OCI-LY7 (cell line): ENCODE data around the gene TOM1L2. TPM values are rescaled to one million over a fixed set of nuclear protein-coding genes. Genes with fewer than 3 reads are reported as not detected.

Source experiments
- BruUV-seq: library from RNA; stranded (reverse); fragments of 400-500 nt; replicated peaks from 2 replicates; lab custom pipeline; 2021; lab: Mats Ljungman, UMichigan
- CTCF ChIA-PET: fragments of 300-600 bp; sonication (Branson Sonifier 250); formaldehyde crosslinking; loops from one replicate; lab custom pipeline; 2022; ENCODE audit warnings: antibody characterized with exemption; ENCODE audit not compliant: unreplicated experiment; lab: Charles Lee
- POLR2A ChIA-PET: fragments of 300-600 bp; sonication (Branson Sonifier 250); formaldehyde crosslinking; loops from one replicate; lab custom pipeline; 2022; ENCODE audit warnings: antibody characterized with exemption; lab: Charles Lee
- DNase-seq: peaks from one replicate; pipeline ENCODE4 v3.0.0-alpha.2; 2015; ENCODE audit warnings: low spot score
- H2AFZ ChIP-seq: fragments of 200-600 bp; sonication (generic), shearing (Covaris generic); 2 replicates; pipeline ENCODE4 v1.6.1; 2014; ENCODE audit warnings: mild to moderate bottlenecking, antibody characterized with exemption, low read length, moderate library complexity
- H3K27ac ChIP-seq: fragments of 200-600 bp; sonication (generic); 2 replicates; pipeline ENCODE4 v1.5.1; 2014; ENCODE audit warnings: mixed run types, low read depth, mild to moderate bottlenecking, moderate library complexity, low read length, inconsistent platforms; ENCODE audit not compliant: poor library complexity, severe bottlenecking
- H3K36me3 ChIP-seq: fragments of 200-600 bp; sonication (generic); 2 replicates; pipeline ENCODE4 v1.6.1; 2014; ENCODE audit warnings: mild to moderate bottlenecking, antibody characterized with exemption, low read length, moderate library complexity, mixed read lengths; ENCODE audit not compliant: insufficient read depth
- H3K4me1 ChIP-seq: fragments of 200-600 bp; sonication (generic); 2 replicates; pipeline ENCODE4 v1.5.1; 2014; ENCODE audit warnings: mild to moderate bottlenecking, low read length; ENCODE audit not compliant: insufficient read depth, poor library complexity, severe bottlenecking
- H3K4me2 ChIP-seq: fragments of 200-600 bp; sonication (generic); 2 replicates; pipeline ENCODE4 v1.6.1; 2014; ENCODE audit warnings: mild to moderate bottlenecking, low read length
- H3K4me3 ChIP-seq: fragments of 200-600 bp; sonication (generic); 2 replicates; pipeline ENCODE4 v1.5.1; 2014; ENCODE audit warnings: mild to moderate bottlenecking, low read depth, low read length; ENCODE audit not compliant: poor library complexity, severe bottlenecking
- H3K79me2 ChIP-seq: fragments of 200-600 bp; sonication (generic); 2 replicates; pipeline ENCODE4 v1.6.1; 2016; ENCODE audit warnings: low read depth, mild to moderate bottlenecking, low read length, moderate library complexity, mixed read lengths; ENCODE audit not compliant: insufficient read depth
- H3K9me2 ChIP-seq: fragments of 200-600 bp; sonication (generic); 2 replicates; pipeline ENCODE4 v1.6.1; 2016; ENCODE audit warnings: mild to moderate bottlenecking, low read length, mixed read lengths; ENCODE audit not compliant: insufficient read depth
- H3K9me3 ChIP-seq: fragments of 200-600 bp; sonication (generic); 2 replicates; pipeline ENCODE4 v1.6.1; 2014; ENCODE audit warnings: mild to moderate bottlenecking, mixed run types, low read length, mixed read lengths
- H4K20me1 ChIP-seq: fragments of 200-600 bp; sonication (generic); 2 replicates; pipeline ENCODE4 v1.6.1; 2014; ENCODE audit warnings: mild to moderate bottlenecking, antibody characterized with exemption, low read length, moderate library complexity, mixed read lengths; ENCODE audit not compliant: insufficient read depth
- EZH2phosphoT487 ChIP-seq: fragments of 200-600 bp; sonication (generic); IDR thresholded peaks from 2 replicates; pipeline ENCODE4 v1.6.1; 2018; ENCODE audit warnings: low read depth, borderline replicate concordance, mild to moderate bottlenecking, mixed run types, antibody characterized with exemption, low read length, moderate library complexity, mixed read lengths
- intact Hi-C: fragments of 100-400 bp; cut with micrococcal nuclease; formaldehyde crosslinking; loops from one replicate; pipeline ENCODE4 v1.10.0; 2022; ENCODE audit not compliant: unreplicated experiment
- total RNA-seq, 2 experiments: library from RNA; depleted of rRNA in 1 of 2; stranded (reverse); fragments of >200 nt in 1 of 2; shearing (Covaris generic) in 1 of 2; gene quantifications; 2 replicates each; pipeline ENCODE4 v1.2.3, GENCODE V29; 2014 to 2022
- TF ChIP-seq, protein P1 (sequence below): fragments of 200-600 bp; sonication (generic); conservative IDR thresholded peaks from 2 replicates; pipeline ENCODE4 v1.5.1; 2014; ENCODE audit warnings: mild to moderate bottlenecking, antibody characterized with exemption, low read length, moderate library complexity, mixed read lengths

TOM1L2 gene
- total RNA-seq, 2 experiments from 2014 or later, result 4.9 to 14.3 TPM

DNA sequence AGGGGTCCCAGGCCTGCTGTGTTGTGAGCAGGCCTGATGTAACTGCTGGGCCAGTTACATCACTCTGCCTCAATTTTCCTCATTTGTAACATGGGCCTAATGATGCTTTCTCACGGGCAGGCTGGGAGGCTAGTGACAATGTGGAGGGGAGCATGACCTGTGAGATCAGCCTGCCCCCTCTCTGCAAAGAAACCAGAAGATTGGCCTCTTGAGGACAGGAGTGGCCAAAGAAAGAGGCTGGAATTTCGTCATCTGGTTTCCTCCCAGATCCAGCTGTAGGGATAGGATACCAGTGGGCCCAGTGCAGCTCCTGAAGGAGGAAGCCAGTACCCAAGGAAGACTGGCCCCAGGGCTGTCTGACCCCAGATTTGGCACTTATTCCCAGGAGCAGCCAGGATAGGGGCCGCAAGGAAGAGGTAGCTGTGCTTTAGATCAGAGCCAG is 134.8 kb downstream of the TOM1L2 start:
- peaks cover 73% of the 10 kb centered on the region for H3K4me1 ChIP-seq
- TF ChIP-seq EZH2phosphoT487, result no peak
- TF ChIP-seq, protein P1, sequence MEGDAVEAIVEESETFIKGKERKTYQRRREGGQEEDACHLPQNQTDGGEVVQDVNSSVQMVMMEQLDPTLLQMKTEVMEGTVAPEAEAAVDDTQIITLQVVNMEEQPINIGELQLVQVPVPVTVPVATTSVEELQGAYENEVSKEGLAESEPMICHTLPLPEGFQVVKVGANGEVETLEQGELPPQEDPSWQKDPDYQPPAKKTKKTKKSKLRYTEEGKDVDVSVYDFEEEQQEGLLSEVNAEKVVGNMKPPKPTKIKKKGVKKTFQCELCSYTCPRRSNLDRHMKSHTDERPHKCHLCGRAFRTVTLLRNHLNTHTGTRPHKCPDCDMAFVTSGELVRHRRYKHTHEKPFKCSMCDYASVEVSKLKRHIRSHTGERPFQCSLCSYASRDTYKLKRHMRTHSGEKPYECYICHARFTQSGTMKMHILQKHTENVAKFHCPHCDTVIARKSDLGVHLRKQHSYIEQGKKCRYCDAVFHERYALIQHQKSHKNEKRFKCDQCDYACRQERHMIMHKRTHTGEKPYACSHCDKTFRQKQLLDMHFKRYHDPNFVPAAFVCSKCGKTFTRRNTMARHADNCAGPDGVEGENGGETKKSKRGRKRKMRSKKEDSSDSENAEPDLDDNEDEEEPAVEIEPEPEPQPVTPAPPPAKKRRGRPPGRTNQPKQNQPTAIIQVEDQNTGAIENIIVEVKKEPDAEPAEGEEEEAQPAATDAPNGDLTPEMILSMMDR, result no peak
- no peaks in the 10 kb centered on the region for H4K20me1 ChIP-seq
- intact Hi-C loops, result loop anchor here (1.0 to 2.0 kb wide), 2 partner anchors 14 to 81 kb away; no protein-coding TSS in a partner anchor
- peak overlapping the region; percentile 93 for H3K4me2 ChIP-seq
- peak overlapping the region; percentile 88 for H3K27ac ChIP-seq
- H3K4me3 ChIP-seq, result peak overlapping the region; percentile 77
- BruUV-seq, result TSS peak; percentile 87
- no peak overlapping the region for H2AFZ ChIP-seq
- no peaks in the 10 kb centered on the region for H3K9me2 ChIP-seq
- peaks cover 34% of the 10 kb centered on the region for H3K79me2 ChIP-seq
- ChIA-PET POLR2A (interaction anchor here (0.5 to 2.5 kb wide), 5 partner anchors 8 to 84 kb away, joined by 4 to 10 read pairs (median 5); no protein-coding TSS in a partner anchor), CTCF (interaction anchor here (1.3 kb wide), 1 partner anchor 17 kb away, joined by 3 read pairs; no protein-coding TSS in a partner anchor)
- H3K36me3 ChIP-seq, result peaks cover 14% of the 10 kb centered on the region
- no peaks in the 10 kb centered on the region for H3K9me3 ChIP-seq
- DNase-seq, result peak; percentile 53

DNA sequence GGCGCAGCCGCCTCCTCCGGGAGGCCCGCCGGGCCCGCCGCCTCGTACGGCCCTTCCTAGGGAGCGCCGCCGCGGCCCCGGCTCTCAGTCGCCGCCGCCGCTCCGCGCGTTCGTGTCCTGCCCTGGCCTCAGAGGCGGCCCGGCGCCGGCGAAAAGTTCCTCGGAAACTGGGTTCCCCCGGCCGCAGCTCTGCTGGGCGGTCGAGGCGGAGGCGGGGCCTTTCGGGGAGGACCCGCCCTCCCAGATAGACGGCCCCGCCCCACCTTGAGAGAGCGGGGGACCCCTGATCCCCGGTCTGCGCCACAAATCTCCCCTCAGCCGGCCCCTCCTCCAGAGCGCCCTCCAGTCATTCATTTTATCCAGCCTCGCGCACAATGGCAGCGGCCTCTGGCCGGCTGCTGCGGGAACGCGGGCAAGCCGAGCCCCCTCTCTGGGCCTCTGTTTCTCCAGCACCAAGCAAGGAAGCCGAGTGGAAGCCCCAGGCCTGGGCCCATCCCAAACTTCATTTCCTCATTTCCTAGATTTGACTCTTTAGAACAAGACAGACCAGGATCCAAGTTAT is 135.3 kb downstream of the TOM1L2 start, which contains the start of gene SREBF1:
Gene SREBF1 (minus strand): TSS at position 169 of the 562 bp plus-strand sequence. CDS start 169 bp downstream, outside the sequence.
- no TSS peak for BruUV-seq
- Histone ChIP-seq H3K4me3 (peak within 1 kb of the TSS; percentile 77), H3K79me2 (peaks cover 39% of the 10 kb centered on the region), H3K9me3 (no peaks in the 10 kb centered on the region), H3K36me3 (peaks cover 19% of the 10 kb centered on the region), H3K27ac (peak within 1 kb of the TSS; percentile 88), H3K9me2 (no peaks in the 10 kb centered on the region), H3K4me1 (peaks cover 73% of the 10 kb centered on the region), H4K20me1 (no peaks in the 10 kb centered on the region), H2AFZ (no peak within 1 kb of the TSS), H3K4me2 (peak within 1 kb of the TSS; percentile 93)
- peak; percentile 77 for DNase-seq
- intact Hi-C loops, result loop anchor here (1.0 to 2.0 kb wide), 2 partner anchors 14 to 80 kb away; no protein-coding TSS in a partner anchor
- POLR2A ChIA-PET, result interaction anchor here (0.5 to 2.5 kb wide), 11 partner anchors 10 to 253 kb away, joined by 3 to 10 read pairs (median 5); no protein-coding TSS in a partner anchor
- CTCF ChIA-PET, result interaction anchor here (1.3 to 1.5 kb wide), 3 partner anchors 9 to 16 kb away, joined by 3 to 4 read pairs (median 4); no protein-coding TSS in a partner anchor
- TF ChIP-seq, protein P1, result no peak
- TF ChIP-seq EZH2phosphoT487, result no peak
